ENCODE data around the gene C17orf78.

Gene C17orf78

DNA sequence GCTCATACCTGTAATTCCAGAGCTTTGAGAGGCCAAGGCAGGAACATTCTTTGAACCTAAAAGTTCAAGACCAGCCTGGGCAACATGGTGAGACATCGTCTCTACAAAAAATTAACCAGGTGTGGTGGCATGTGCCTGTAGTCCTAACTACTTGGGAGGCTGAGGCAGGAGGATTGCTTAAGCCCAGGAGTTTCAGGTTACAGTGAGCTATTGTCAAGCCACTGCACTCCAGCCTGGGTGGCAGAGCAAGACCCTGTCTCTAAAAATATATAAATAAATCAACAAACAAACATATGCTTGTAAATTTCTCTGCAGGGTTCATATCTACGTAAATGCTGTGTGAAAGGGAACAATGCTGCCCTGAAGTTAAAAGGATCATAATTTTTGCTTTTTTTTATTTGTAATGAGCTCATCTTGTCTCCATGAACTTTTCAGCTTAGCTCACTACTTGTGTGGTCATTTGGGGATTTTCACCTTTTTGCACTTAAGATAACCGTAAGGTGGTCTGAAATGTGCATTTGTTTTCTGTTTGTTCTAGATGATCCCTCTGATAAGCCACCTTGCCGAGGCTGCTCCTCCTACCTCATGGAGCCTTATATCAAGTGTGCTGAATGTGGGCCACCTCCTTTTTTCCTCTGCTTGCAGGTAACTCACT lies 47.3 kb downstream of the C17orf78 start:
- Histone ChIP-seq H3K79me1 (replicated peaks; ENCODE audit: low read length, poor library complexity, severe bottlenecking) (peaks cover 35% of the 10 kb centered on the region), H3K23ac (ENCODE audit: low read length in 2 of 2) (no peak overlapping the region), H3K4ac (ENCODE audit: low read depth in 1 of 2, low read length in 2 of 2) (no peak overlapping the region), H2BK15ac (ENCODE audit: low read depth, poor library complexity, severe bottlenecking) (peak overlapping the region; percentile 12), H2BK12ac (ENCODE audit: low read length in 2 of 2) (no peak overlapping the region), H3K4me1 (ENCODE audit: control insufficient read depth, insufficient read depth, low read depth, low read length) (no peaks in the 10 kb centered on the region), H2BK120ac (ENCODE audit: low read depth, low read length) (no peak overlapping the region), H4K8ac (ENCODE audit: low read length) (no peak overlapping the region), H3K18ac (ENCODE audit: low read depth in 1 of 2, low read length in 2 of 2) (no peak overlapping the region), H3K14ac (ENCODE audit: low read length in 2 of 2) (no peak overlapping the region), H3K27me3 (ENCODE audit: control insufficient read depth in 1 of 2, insufficient read depth in 1 of 2, low read length in 2 of 2) (no peaks in the 10 kb centered on the region), H3K27ac (ENCODE audit: low read length, poor library complexity, severe bottlenecking) (no peak overlapping the region), H2BK5ac (ENCODE audit: low read depth, low read length, poor library complexity, severe bottlenecking) (no peak overlapping the region), H3K36me3 (ENCODE audit: control insufficient read depth in 1 of 2, insufficient read depth in 2 of 2, low read depth in 1 of 2, low read length in 2 of 2) (peaks cover 32 to 69% of the 10 kb centered on the region in 2 experiments), H2AFZ (ENCODE audit: low read depth, low read length) (no peak overlapping the region), H2AK5ac (ENCODE audit: low read length, severe bottlenecking) (no peak overlapping the region), H3K4me2 (ENCODE audit: low read length, poor library complexity, severe bottlenecking) (no peak overlapping the region), H4K91ac (ENCODE audit: low read length) (no peak overlapping the region), H3K9ac (ENCODE audit: low read length) (no peak overlapping the region), H3K9me3 (ENCODE audit: control insufficient read depth, low read length) (no peaks in the 10 kb centered on the region), H3K4me3 (ENCODE audit: insufficient read depth in 1 of 2, low read depth in 1 of 2, low read length in 2 of 2) (no peak overlapping the region)
- 63% methylated on average over 4 of the region's 4 CpGs for WGBS
- no peak for DNase-seq

DNA sequence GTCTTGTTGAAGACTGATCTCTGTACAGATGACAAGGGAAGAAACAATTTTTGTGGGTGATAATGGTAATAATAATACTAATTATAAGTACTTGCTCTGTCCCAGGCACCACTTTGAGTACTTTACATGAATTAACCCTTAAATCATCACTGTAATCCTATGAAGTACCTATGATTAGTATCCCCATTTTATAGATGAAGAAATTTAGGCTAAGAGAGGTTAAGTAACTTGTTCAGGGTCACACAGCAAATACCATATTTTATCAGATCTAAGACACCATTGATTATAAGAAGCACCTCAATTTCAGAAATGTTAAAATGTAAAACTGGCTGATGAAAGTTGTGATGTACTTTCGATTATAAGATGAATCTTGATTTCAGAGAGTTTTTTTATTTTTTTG lies 49.5 kb downstream of the C17orf78 start:
- Histone ChIP-seq H2AFZ (ENCODE audit: low read depth, low read length) (no peak overlapping the region), H3K4ac (ENCODE audit: low read depth in 1 of 2, low read length in 2 of 2) (no peak overlapping the region), H2BK12ac (ENCODE audit: low read length in 2 of 2) (no peak overlapping the region), H3K27me3 (ENCODE audit: control insufficient read depth in 1 of 2, insufficient read depth in 1 of 2, low read length in 2 of 2) (no peaks in the 10 kb centered on the region), H4K8ac (ENCODE audit: low read length) (no peak overlapping the region), H3K4me1 (ENCODE audit: control insufficient read depth, insufficient read depth, low read depth, low read length) (no peaks in the 10 kb centered on the region), H3K18ac (ENCODE audit: low read depth in 1 of 2, low read length in 2 of 2) (no peak overlapping the region), H3K9ac (ENCODE audit: low read length) (no peak overlapping the region), H2BK5ac (ENCODE audit: low read depth, low read length, poor library complexity, severe bottlenecking) (no peak overlapping the region), H2BK15ac (ENCODE audit: low read depth, poor library complexity, severe bottlenecking) (no peak overlapping the region), H3K14ac (ENCODE audit: low read length in 2 of 2) (no peak overlapping the region), H3K27ac (ENCODE audit: low read length, poor library complexity, severe bottlenecking) (no peak overlapping the region), H2BK120ac (ENCODE audit: low read depth, low read length) (no peak overlapping the region), H2AK5ac (ENCODE audit: low read length, severe bottlenecking) (no peak overlapping the region), H4K91ac (ENCODE audit: low read length) (no peak overlapping the region), H3K79me1 (replicated peaks; ENCODE audit: low read length, poor library complexity, severe bottlenecking) (peaks cover 26% of the 10 kb centered on the region), H3K36me3 (ENCODE audit: control insufficient read depth in 1 of 2, insufficient read depth in 2 of 2, low read depth in 1 of 2, low read length in 2 of 2) (peaks cover 24 to 62% of the 10 kb centered on the region in 2 experiments), H3K23ac (ENCODE audit: low read length in 2 of 2) (no peak overlapping the region), H3K4me3 (ENCODE audit: insufficient read depth in 1 of 2, low read depth in 1 of 2, low read length in 2 of 2) (no peak overlapping the region), H3K9me3 (ENCODE audit: control insufficient read depth, low read length) (no peaks in the 10 kb centered on the region), H3K4me2 (ENCODE audit: low read length, poor library complexity, severe bottlenecking) (no peak overlapping the region)
- WGBS: 100% methylated on average over 1 of the region's 1 CpG
- no peak for DNase-seq

DNA sequence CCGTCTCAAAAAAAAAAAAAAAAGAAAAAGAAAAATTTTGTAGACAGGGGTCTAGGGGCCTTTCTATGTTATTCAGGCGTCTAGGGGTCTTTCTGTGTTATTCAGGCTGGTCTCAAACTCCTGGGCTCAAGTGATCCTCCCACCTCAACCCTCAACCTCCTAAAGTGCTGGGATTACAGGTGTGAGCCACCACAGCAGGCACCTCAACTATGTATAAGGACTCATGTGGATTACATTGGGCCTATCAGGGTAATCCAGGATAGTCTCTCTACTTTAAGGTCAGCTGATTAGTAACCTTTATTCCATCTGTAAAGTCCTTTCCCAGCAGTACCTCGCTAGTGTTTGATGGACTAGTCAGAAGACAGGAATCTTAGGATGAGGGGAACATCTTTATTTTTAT lies 53.3 kb downstream of the C17orf78 start:
- no peak overlapping the region for H3K27ac ChIP-seq (ENCODE audit: low read length, poor library complexity, severe bottlenecking)
- H3K18ac ChIP-seq (ENCODE audit: low read depth in 1 of 2, low read length in 2 of 2): no peak overlapping the region
- no peak overlapping the region for H4K8ac ChIP-seq (ENCODE audit: low read length)
- H3K4me2 ChIP-seq (ENCODE audit: low read length, poor library complexity, severe bottlenecking): no peak overlapping the region
- H3K9me3 ChIP-seq (ENCODE audit: control insufficient read depth, low read length): no peaks in the 10 kb centered on the region
- 100% methylated on average over 2 of the region's 3 CpGs for WGBS
- DNase-seq: no peak
- H3K23ac ChIP-seq (ENCODE audit: low read length in 2 of 2): no peak overlapping the region
- no peak overlapping the region for H2BK12ac ChIP-seq (ENCODE audit: low read length in 2 of 2)
- H3K4me1 ChIP-seq (ENCODE audit: control insufficient read depth, insufficient read depth, low read depth, low read length): no peaks in the 10 kb centered on the region
- no peak overlapping the region for H2AFZ ChIP-seq (ENCODE audit: low read depth, low read length)
- H3K14ac ChIP-seq (ENCODE audit: low read length in 2 of 2): no peak overlapping the region
- no peak overlapping the region for H2BK5ac ChIP-seq (ENCODE audit: low read depth, low read length, poor library complexity, severe bottlenecking)
- no peak overlapping the region for H3K4ac ChIP-seq (ENCODE audit: low read depth in 1 of 2, low read length in 2 of 2)
- no peak overlapping the region for H3K4me3 ChIP-seq (ENCODE audit: insufficient read depth in 1 of 2, low read depth in 1 of 2, low read length in 2 of 2)
- H3K9ac ChIP-seq (ENCODE audit: low read length): peak overlapping the region; percentile 92
- peaks cover 21% of the 10 kb centered on the region for H3K79me1 ChIP-seq (replicated peaks; ENCODE audit: low read length, poor library complexity, severe bottlenecking)
- H4K91ac ChIP-seq (ENCODE audit: low read length): no peak overlapping the region
- no peak overlapping the region for H2BK120ac ChIP-seq (ENCODE audit: low read depth, low read length)
- H2BK15ac ChIP-seq (ENCODE audit: low read depth, poor library complexity, severe bottlenecking): no peak overlapping the region
- H3K27me3 ChIP-seq (ENCODE audit: control insufficient read depth in 1 of 2, insufficient read depth in 1 of 2, low read length in 2 of 2): no peaks in the 10 kb centered on the region
- peaks cover 26 to 57% of the 10 kb centered on the region in 2 experiments for H3K36me3 ChIP-seq (ENCODE audit: control insufficient read depth in 1 of 2, insufficient read depth in 2 of 2, low read depth in 1 of 2, low read length in 2 of 2)
- no peak overlapping the region for H2AK5ac ChIP-seq (ENCODE audit: low read length, severe bottlenecking)

DNA sequence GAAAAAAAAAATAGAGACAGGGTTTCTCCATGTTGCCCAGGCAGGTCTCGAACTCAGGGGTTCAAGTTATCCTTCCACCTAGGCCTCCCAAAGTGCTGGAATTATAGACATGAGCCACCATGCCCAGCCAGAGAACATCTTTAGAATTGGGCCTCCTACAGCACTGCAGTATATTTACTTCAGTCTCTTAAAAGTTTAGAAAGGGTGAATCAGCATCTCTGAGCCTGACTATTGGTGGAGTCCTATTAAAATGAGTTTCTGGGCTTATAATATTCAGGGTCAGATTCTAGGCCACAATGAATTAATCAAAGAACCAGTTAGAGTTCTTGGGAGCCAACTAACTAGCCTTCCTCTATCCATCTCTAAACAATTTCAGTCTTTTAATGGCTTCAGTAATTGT lies 53.7 kb downstream of the C17orf78 start:
- no peak overlapping the region for H3K18ac ChIP-seq (ENCODE audit: low read depth in 1 of 2, low read length in 2 of 2)
- no peaks in the 10 kb centered on the region for H3K27me3 ChIP-seq (ENCODE audit: control insufficient read depth in 1 of 2, insufficient read depth in 1 of 2, low read length in 2 of 2)
- peaks cover 22% of the 10 kb centered on the region for H3K79me1 ChIP-seq (replicated peaks; ENCODE audit: low read length, poor library complexity, severe bottlenecking)
- H2BK12ac ChIP-seq (ENCODE audit: low read length in 2 of 2): no peak overlapping the region
- no peak overlapping the region for H2AK5ac ChIP-seq (ENCODE audit: low read length, severe bottlenecking)
- 83% methylated on average over 1 of the region's 1 CpG for WGBS
- no peak for DNase-seq
- no peak overlapping the region for H3K23ac ChIP-seq (ENCODE audit: low read length in 2 of 2)
- H3K4ac ChIP-seq (ENCODE audit: low read depth in 1 of 2, low read length in 2 of 2): no peak overlapping the region
- no peak overlapping the region for H2BK120ac ChIP-seq (ENCODE audit: low read depth, low read length)
- H3K4me1 ChIP-seq (ENCODE audit: control insufficient read depth, insufficient read depth, low read depth, low read length): no peaks in the 10 kb centered on the region
- no peak overlapping the region for H3K4me3 ChIP-seq (ENCODE audit: insufficient read depth in 1 of 2, low read depth in 1 of 2, low read length in 2 of 2)
- H3K36me3 ChIP-seq (ENCODE audit: control insufficient read depth in 1 of 2, insufficient read depth in 2 of 2, low read depth in 1 of 2, low read length in 2 of 2): peaks cover 24 to 58% of the 10 kb centered on the region in 2 experiments
- H3K14ac ChIP-seq (ENCODE audit: low read length in 2 of 2): no peak overlapping the region
- peak overlapping the region; percentile 92 for H3K9ac ChIP-seq (ENCODE audit: low read length)
- no peak overlapping the region for H4K91ac ChIP-seq (ENCODE audit: low read length)
- H4K8ac ChIP-seq (ENCODE audit: low read length): no peak overlapping the region
- H2AFZ ChIP-seq (ENCODE audit: low read depth, low read length): no peak overlapping the region
- no peak overlapping the region for H3K4me2 ChIP-seq (ENCODE audit: low read length, poor library complexity, severe bottlenecking)
- no peak overlapping the region for H3K27ac ChIP-seq (ENCODE audit: low read length, poor library complexity, severe bottlenecking)
- no peak overlapping the region for H2BK5ac ChIP-seq (ENCODE audit: low read depth, low read length, poor library complexity, severe bottlenecking)
- no peak overlapping the region for H2BK15ac ChIP-seq (ENCODE audit: low read depth, poor library complexity, severe bottlenecking)
- no peaks in the 10 kb centered on the region for H3K9me3 ChIP-seq (ENCODE audit: control insufficient read depth, low read length)

All from mesenchymal stem cell (in vitro differentiated cells and primary cell).